HEK293 (cell line): ENCODE measurements around the gene ITGA11.

Experiments
- FEZF1 ChIP-seq: fragments of 450-650 bp; formaldehyde crosslinking; IDR thresholded peaks from 2 replicates; pipeline ENCODE4 v1.5.1; 2016; ENCODE audit warnings: missing biosample characterization, missing genetic modification characterization
- GLI4 ChIP-seq: fragments of 450-650 bp; formaldehyde crosslinking; IDR thresholded peaks from 2 replicates; pipeline ENCODE4 v1.5.1; 2016; ENCODE audit warnings: missing biosample characterization, missing genetic modification characterization
- KLF10 ChIP-seq: fragments of 450-650 bp; IDR thresholded peaks from 2 replicates; pipeline ENCODE4 v1.5.1; 2018; ENCODE audit warnings: missing biosample characterization, mild to moderate bottlenecking, missing genetic modification characterization
- KLF17 ChIP-seq: fragments of 450-650 bp; formaldehyde crosslinking; IDR thresholded peaks from 2 replicates; pipeline ENCODE4 v1.5.1; 2016; ENCODE audit warnings: missing biosample characterization, missing genetic modification characterization
- MYNN ChIP-seq: fragments of 450-650 bp; formaldehyde crosslinking; IDR thresholded peaks from 2 replicates; pipeline ENCODE4 v1.5.1; 2016; ENCODE audit warnings: missing biosample characterization, missing genetic modification characterization, borderline replicate concordance
- MZF1 ChIP-seq: fragments of 450-650 bp; formaldehyde crosslinking; IDR thresholded peaks from 2 replicates; pipeline ENCODE4 v1.5.1; 2017; ENCODE audit warnings: missing biosample characterization, missing genetic modification characterization, borderline replicate concordance
- PBX3 ChIP-seq: sonication (generic); formaldehyde crosslinking; IDR thresholded peaks from 2 replicates; pipeline ENCODE4 v1.8.1; 2022; ENCODE audit warnings: mild to moderate bottlenecking, moderate library complexity, missing genetic modification reagents
- PRDM1 ChIP-seq: fragments of 450-650 bp; formaldehyde crosslinking; IDR thresholded peaks from 2 replicates; pipeline ENCODE4; 2016; ENCODE audit warnings: missing biosample characterization, missing genetic modification characterization
- REPIN1 ChIP-seq: fragments of 450-650 bp; formaldehyde crosslinking; IDR thresholded peaks from 2 replicates; pipeline ENCODE4 v1.5.1; 2017; ENCODE audit warnings: missing biosample characterization, missing genetic modification characterization, low read depth
- SCRT1 ChIP-seq: fragments of 450-650 bp; formaldehyde crosslinking; IDR thresholded peaks from 2 replicates; pipeline ENCODE4 v1.5.1; 2016; ENCODE audit warnings: missing biosample characterization, missing genetic modification characterization, borderline replicate concordance
- SP3 ChIP-seq: fragments of 450-650 bp; formaldehyde crosslinking; IDR thresholded peaks from 2 replicates; pipeline ENCODE4 v1.5.1; 2016; ENCODE audit warnings: missing biosample characterization, missing genetic modification characterization
- WT1 ChIP-seq: fragments of 450-650 bp; formaldehyde crosslinking; IDR thresholded peaks from 2 replicates; pipeline ENCODE4 v1.5.1; 2016; ENCODE audit warnings: missing biosample characterization, missing genetic modification characterization
- YY2 ChIP-seq: fragments of 450-650 bp; formaldehyde crosslinking; IDR thresholded peaks from 2 replicates; pipeline ENCODE4 v1.5.1; 2016; ENCODE audit warnings: missing biosample characterization, missing genetic modification characterization
- ZBTB17 ChIP-seq: fragments of 450-650 bp; formaldehyde crosslinking; IDR thresholded peaks from 2 replicates; pipeline ENCODE4 v1.5.1; 2016; ENCODE audit warnings: missing biosample characterization, missing genetic modification characterization
- ZFP69B ChIP-seq: fragments of 450-650 bp; formaldehyde crosslinking; IDR thresholded peaks from 2 replicates; pipeline ENCODE4 v1.5.1; 2016; ENCODE audit warnings: missing biosample characterization, missing genetic modification characterization
- ZNF169 ChIP-seq: fragments of 450-650 bp; formaldehyde crosslinking; IDR thresholded peaks from 2 replicates; pipeline ENCODE4 v1.5.1; 2016; ENCODE audit warnings: missing biosample characterization, missing genetic modification characterization
- ZNF18 ChIP-seq: fragments of 450-650 bp; formaldehyde crosslinking; IDR thresholded peaks from 2 replicates; pipeline ENCODE4 v1.5.1; 2016; ENCODE audit warnings: missing biosample characterization, missing genetic modification characterization
- ZNF223 ChIP-seq: fragments of 450-650 bp; formaldehyde crosslinking; IDR thresholded peaks from 2 replicates; pipeline ENCODE4 v1.5.1; 2016; ENCODE audit warnings: missing biosample characterization, missing genetic modification characterization
- ZNF239 ChIP-seq: fragments of 450-650 bp; formaldehyde crosslinking; IDR thresholded peaks from 2 replicates; pipeline ENCODE4 v1.5.1; 2016; ENCODE audit warnings: missing biosample characterization, missing genetic modification characterization
- ZNF24 ChIP-seq: fragments of 450-650 bp; formaldehyde crosslinking; IDR thresholded peaks from 2 replicates; pipeline ENCODE4 v1.5.1; 2016; ENCODE audit warnings: missing biosample characterization, missing genetic modification characterization
- ZNF26 ChIP-seq: fragments of 450-650 bp; formaldehyde crosslinking; IDR thresholded peaks from 2 replicates; pipeline ENCODE4 v1.5.1; 2016; ENCODE audit warnings: missing biosample characterization, missing genetic modification characterization
- ZNF266 ChIP-seq: fragments of 450-650 bp; formaldehyde crosslinking; IDR thresholded peaks from 2 replicates; pipeline ENCODE4 v1.5.1; 2016; ENCODE audit warnings: missing biosample characterization, missing genetic modification characterization, low read depth
- ZNF302 ChIP-seq: fragments of 450-650 bp; formaldehyde crosslinking; IDR thresholded peaks from 2 replicates; pipeline ENCODE4 v1.5.1; 2016; ENCODE audit warnings: missing biosample characterization, missing genetic modification characterization, low read depth
- ZNF341 ChIP-seq: fragments of 450-650 bp; formaldehyde crosslinking; IDR thresholded peaks from 2 replicates; pipeline ENCODE4; 2016; ENCODE audit warnings: low read depth, missing biosample characterization, missing genetic modification characterization
- ZNF350 ChIP-seq: fragments of 450-650 bp; formaldehyde crosslinking; IDR thresholded peaks from 2 replicates; pipeline ENCODE4 v1.5.0; 2017; ENCODE audit warnings: missing biosample characterization, mild to moderate bottlenecking, missing genetic modification characterization
- ZNF354C ChIP-seq: fragments of 450-650 bp; formaldehyde crosslinking; IDR thresholded peaks from 2 replicates; pipeline ENCODE4 v1.5.1; 2016; ENCODE audit warnings: missing biosample characterization, missing genetic modification characterization, low read depth, borderline replicate concordance
- ZNF416 ChIP-seq: fragments of 450-650 bp; formaldehyde crosslinking; IDR thresholded peaks from 2 replicates; pipeline ENCODE4 v1.5.1; 2016; ENCODE audit warnings: missing biosample characterization, missing genetic modification characterization
- ZNF423 ChIP-seq: fragments of 450-650 bp; formaldehyde crosslinking; IDR thresholded peaks from 2 replicates; pipeline ENCODE4 v1.5.1; 2016; ENCODE audit warnings: missing biosample characterization, missing genetic modification characterization
- ZNF548 ChIP-seq: fragments of 450-650 bp; formaldehyde crosslinking; IDR thresholded peaks from 2 replicates; pipeline ENCODE4 v1.5.1; 2016; ENCODE audit warnings: missing biosample characterization, missing genetic modification characterization
- ZNF558 ChIP-seq: fragments of 450-650 bp; formaldehyde crosslinking; IDR thresholded peaks from 2 replicates; pipeline ENCODE4 v1.5.1; 2016; ENCODE audit warnings: missing biosample characterization, missing genetic modification characterization
- ZNF610 ChIP-seq: fragments of 450-650 bp; formaldehyde crosslinking; IDR thresholded peaks from 2 replicates; pipeline ENCODE4 v1.5.1; 2016; ENCODE audit warnings: missing biosample characterization, missing genetic modification characterization, borderline replicate concordance
- ZNF626 ChIP-seq: fragments of 450-650 bp; sonication (Bioruptor Pico); formaldehyde crosslinking; IDR thresholded peaks from 2 replicates; pipeline ENCODE4 v1.5.1; 2018; ENCODE audit warnings: missing biosample characterization, missing genetic modification characterization, inconsistent platforms
- ZNF670 ChIP-seq: fragments of 450-650 bp; formaldehyde crosslinking; IDR thresholded peaks from 2 replicates; pipeline ENCODE4 v1.5.1; 2016; ENCODE audit warnings: missing biosample characterization, missing genetic modification characterization, low read depth
- ZNF747 ChIP-seq: fragments of 450-650 bp; formaldehyde crosslinking; IDR thresholded peaks from 2 replicates; pipeline ENCODE4 v1.5.1; 2016; ENCODE audit warnings: missing biosample characterization, missing genetic modification characterization
- ZNF830 ChIP-seq: fragments of 450-650 bp; IDR thresholded peaks from 2 replicates; pipeline ENCODE4 v1.5.0; 2018; ENCODE audit warnings: missing biosample characterization, missing genetic modification characterization, low read depth, mild to moderate bottlenecking, moderate library complexity
- ZSCAN16 ChIP-seq: fragments of 450-650 bp; formaldehyde crosslinking; IDR thresholded peaks from 2 replicates; pipeline ENCODE4 v1.5.1; 2016; ENCODE audit warnings: missing biosample characterization, missing genetic modification characterization

Gene ITGA11

GRCh38 chr15:68278595-68279405 is 153.2 kb downstream of the ITGA11 start (continued):
- TF ChIP-seq ZNF26 (tag by site-specific recombination) (no peak), ZNF626 (tag by site-specific recombination) (no peak; the same call in 1 of the 2 replicates), ZNF18 (tag by site-specific recombination) (no peak), ZNF350 (tag by site-specific recombination) (no peak), PBX3 (CRISPR knock-in tag) (no peak), ZNF169 (tag by site-specific recombination) (peak; percentile 53; the same call in 1 of the 2 replicates), ZNF747 (tag by site-specific recombination) (no peak), ZNF416 (tag by site-specific recombination) (no peak), ZNF239 (tag by site-specific recombination) (0 out of 2 replicates have a peak, but pooled peaks have one; percentile 24), YY2 (tag by site-specific recombination) (no peak), ZNF266 (tag by site-specific recombination) (no peak), MZF1 (tag by site-specific recombination) (peak; percentile 62), ZNF223 (tag by site-specific recombination) (no peak), PRDM1 (tag by site-specific recombination) (peak; percentile 59; the same call in 1 of the 2 replicates), KLF10 (peak; percentile 87), ZNF548 (no peak), ZNF341 (tag by site-specific recombination) (no peak), ZNF354C (tag by site-specific recombination) (no peak), SP3 (tag by site-specific recombination) (peak; percentile 90), FEZF1 (no peak), ZNF830 (tag by site-specific recombination) (no peak), ZNF24 (peak; percentile 88; the same call in 1 of the 2 replicates), REPIN1 (tag by site-specific recombination) (peak; percentile 85; the same call in 1 of the 2 replicates), ZNF558 (peak; percentile 73), SCRT1 (tag by site-specific recombination) (no peak), ZNF423 (tag by site-specific recombination) (no peak), GLI4 (tag by site-specific recombination) (peak; percentile 93; the same call in 1 of the 2 replicates), ZBTB17 (tag by site-specific recombination) (peak; percentile 100), ZNF610 (tag by site-specific recombination) (peak; percentile 72; the same call in 1 of the 2 replicates), ZNF670 (tag by site-specific recombination) (no peak), KLF17 (tag by site-specific recombination) (peak; percentile 89; the same call in 1 of the 2 replicates), ZSCAN16 (tag by site-specific recombination) (no peak), ZNF302 (tag by site-specific recombination) (no peak), WT1 (tag by site-specific recombination) (0 out of 2 replicates have a peak, but pooled peaks have one; percentile 63), ZFP69B (tag by site-specific recombination) (peak; percentile 86), MYNN (0 out of 2 replicates have a peak, but pooled peaks have one; percentile 12)
